NCI-H2081 (cell line): Measurements from ENCODE around the gene MRO.
A peak's percentile ranks its signal among the peaks of the same experiment; 100 is the strongest.
"Not testable (repeated sequence)": the region's sequence is repeated elsewhere in the genome, so short reads cannot be mapped to it uniquely, and the experiment has no call there.

ENCODE experiments used
- DNase-seq, 2 experiments: peaks; one replicate each; lab custom pipeline; 2025; lab: John Stamatoyannopoulos, UW

The MRO gene

DNA sequence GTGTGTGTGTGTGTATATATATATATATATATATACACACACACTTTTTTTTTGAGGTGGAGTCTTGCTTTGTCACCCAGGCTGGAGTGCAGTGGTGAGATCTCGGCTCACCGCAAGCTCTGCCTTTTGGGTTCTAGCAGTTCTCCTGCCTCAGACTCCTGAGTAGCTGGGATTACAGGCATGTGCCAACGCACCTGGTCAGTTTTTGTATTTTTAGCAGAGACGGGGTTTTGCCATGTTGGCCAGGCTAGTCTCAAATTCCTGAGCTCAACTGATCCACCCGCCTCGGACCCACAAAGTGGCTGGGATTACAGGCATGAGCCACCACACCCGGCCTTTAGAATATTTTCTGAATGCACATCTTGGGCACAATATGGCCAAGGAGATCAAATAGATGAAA lies 13.7 kb upstream of the MRO start:
- not testable (repeated sequence) for DNase-seq

DNA sequence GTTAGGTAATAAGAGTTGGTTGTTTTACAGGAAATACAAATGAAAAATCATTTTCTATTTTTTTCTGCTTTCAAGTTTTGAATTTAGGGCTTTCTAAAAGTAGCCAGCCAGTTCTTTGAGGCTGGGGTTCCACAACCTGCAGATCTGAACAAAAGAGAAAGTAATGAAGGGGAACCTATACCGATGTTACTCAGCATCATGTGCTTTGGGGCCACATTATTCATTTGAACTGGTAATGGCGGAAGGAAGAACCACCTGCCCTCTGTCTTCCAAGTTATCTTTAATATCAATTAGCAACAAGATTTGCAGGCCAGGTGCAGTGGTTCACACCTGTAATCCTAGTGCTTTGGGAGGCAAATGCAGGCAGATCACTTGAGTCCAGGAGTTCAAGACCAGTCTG lies 12.9 kb upstream of the MRO start:
- no peak for DNase-seq

GRCh38 chr18:50830544-50830943 lies 10.7 kb upstream of the MRO start:
- DNase-seq: no peak

- no peak for DNase-seq
These were observed 9.8 kb upstream of the MRO start for GRCh38 chr18:50829644-50830043.

- no peak for DNase-seq
These were observed 6.2 kb upstream of the MRO start for GRCh38 chr18:50826027-50826426.

DNA sequence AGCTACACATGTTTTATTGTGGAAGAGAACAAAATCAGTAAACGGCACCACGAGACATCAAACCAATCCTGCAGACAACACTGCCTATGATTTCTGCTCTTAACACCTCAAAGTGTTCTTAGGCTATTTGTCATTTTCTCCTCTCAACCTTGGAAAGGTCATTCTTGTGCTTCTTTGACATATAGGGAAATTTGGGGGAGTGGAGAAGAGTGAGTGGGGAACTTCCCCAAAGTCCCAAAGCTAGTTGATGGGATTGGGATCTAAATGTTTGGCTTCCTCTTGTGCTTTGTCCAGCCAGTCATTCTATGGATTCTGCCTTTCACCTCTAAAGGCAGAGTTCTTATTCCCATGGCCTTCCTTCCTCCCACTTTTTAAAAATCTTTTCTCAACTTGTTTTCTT lies 5.8 kb upstream of the MRO start:
- no peak for DNase-seq

DNA sequence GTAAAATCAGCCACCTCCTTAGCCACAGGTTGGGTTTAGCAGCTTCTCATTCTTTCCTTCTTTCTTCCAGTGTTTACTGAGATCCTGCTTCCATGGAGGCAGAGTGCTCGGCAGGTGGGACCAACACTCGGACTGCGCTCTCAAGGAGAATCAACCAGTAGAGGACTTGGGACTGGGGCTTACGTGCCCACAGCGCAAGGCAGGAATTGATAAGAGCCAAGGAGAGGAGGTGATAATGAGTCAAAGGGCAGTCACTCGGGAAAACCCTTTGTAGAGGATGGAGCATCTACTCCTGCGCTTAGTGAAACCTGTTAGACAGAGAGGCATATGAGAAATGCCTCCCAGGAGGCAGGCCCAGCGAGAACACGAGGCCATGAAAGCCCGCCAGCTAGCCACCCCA lies 2.9 kb upstream of the MRO start:
- no peak for DNase-seq

DNA sequence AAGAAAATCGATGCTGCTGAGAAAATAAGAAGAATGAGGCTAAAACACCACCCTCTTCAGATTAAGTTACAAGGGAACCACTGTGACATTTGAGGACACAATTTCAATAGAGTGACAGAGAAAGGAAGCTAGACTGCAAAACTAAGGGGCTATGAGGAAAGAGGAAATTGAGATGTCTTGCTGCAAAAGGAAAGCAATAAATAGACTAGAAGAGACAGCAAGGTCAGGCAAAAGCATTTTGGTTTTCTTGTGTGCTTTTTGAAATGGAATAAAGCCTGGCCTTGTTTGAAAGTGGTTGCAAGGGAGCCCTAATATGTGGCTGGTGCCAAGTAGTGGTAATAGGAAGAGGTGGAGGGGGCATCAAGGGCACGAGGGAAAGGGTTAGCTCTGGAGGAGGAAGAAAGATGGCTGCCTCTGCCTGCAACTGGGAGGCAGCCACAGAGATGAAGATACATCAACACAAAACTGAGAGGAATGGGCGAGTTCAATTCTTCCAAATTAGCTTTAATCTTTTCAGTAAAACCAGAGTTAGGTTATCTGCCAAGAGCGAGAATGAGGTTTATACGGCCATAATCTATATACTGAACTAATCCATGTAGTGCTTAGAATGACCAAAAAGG lies 1.2 kb upstream of the MRO start:
- DNase-seq: no peak

DNA sequence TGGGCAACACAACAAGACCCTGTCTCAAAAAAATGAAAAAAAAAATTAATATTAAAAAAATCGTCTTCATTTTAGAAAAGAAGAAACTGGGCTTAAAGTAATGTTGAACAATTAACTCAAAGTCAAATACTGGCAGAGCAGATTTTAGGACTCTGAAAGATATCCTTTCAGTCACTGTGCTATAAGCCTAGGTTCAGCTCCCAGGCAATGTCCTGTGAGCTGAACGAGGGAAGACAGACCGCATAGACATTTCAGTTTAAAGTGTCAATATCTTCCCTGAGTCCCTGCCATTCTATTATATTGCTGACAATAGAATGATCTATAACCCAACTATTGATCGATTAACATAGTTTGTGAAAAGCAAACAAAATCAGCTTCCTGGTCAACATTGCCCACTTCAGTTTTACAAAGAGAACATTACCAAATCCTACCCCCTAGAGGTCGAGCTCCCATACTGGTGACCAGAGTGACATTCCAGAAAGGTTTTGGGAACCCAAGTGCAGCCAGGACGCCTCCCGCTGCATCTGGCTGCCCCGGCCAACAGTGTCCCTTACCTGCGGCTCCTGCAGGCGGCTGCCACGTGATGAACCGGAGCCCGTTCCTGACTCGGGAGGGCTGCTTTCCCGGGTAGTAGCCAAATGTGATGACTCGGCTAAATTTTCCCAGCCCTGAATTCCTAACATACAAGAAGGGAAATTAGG lies 639 bp downstream of the MRO start:
- peak; percentile 2 to 12 for DNase-seq

DNA sequence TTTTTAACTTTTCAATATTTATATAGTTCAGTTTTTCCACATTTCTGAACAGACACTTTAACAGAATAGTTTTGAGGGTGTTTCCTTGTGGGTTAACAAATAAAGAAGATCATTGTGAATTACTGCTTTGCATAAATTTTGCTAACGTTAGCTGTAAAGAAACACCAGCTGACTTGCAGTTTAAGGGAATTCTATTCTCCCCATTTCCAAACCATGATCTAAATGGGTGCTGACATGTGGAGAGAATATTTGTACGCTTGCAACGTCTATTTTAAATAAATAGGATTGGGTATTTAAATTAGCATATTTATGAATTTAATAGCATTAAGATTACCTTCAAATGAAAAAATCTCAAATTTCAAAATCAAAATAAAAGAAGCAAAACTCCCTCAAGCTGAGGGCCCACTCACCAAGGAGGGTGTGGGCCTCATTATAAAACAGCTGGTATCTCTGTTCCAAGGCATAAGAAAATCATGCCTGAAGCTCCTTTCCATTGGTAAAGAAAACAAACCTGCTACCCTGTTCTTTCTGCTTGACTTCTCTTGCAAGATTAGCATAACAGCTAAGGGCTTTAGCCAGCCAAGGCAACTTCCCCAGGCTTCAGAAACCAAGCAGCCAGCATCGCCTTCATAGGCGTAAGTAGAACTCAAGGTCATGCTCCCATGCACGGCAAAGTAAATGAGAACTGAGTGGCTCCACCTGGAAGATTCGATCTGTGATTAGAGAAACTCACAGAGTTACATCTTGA lies 3.2 kb downstream of the MRO start:
- DNase-seq: no peak

DNA sequence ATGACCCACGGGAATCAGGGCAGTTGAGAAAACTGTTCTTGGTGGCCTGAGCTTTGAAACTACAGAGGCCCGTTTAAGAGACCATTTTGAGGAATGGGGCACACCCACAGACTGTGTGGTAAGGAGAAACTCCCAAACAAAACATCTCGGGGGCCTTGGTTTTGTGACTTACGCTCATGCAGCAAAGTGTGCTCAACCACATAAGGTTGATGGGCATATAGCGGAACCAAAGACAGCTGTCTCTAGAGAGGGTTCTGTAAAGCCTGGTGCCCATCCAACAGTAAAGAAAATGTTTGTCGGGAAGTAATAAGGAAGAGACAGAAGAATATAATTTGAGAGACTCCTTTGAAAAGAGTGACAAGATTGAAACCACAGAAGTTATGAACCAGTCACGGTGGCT lies 5.4 kb downstream of the MRO start:
- no peak for DNase-seq

GRCh38 chr18:50813353-50813752 lies 6.5 kb downstream of the MRO start:
- no peak for DNase-seq

DNA sequence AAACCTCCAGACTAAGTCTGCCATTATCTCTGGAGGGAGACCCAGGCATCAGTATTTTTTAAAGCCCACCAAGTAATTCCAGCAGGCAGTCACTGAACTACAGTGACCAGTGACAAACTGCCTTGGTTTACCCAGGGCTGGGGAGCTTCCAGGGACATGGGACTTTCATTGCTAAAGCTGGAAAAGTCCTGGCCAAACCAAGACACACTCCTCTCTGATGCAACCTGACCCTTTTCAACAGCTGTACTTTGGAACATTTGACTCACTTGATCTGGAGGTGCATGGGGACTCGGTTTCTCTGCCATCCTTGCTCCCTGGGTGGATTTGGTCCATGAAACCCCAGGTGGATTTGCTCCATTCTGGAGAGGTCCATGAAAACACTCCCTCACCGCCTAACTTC lies 7.0 kb downstream of the MRO start:
- no peak for DNase-seq

DNA sequence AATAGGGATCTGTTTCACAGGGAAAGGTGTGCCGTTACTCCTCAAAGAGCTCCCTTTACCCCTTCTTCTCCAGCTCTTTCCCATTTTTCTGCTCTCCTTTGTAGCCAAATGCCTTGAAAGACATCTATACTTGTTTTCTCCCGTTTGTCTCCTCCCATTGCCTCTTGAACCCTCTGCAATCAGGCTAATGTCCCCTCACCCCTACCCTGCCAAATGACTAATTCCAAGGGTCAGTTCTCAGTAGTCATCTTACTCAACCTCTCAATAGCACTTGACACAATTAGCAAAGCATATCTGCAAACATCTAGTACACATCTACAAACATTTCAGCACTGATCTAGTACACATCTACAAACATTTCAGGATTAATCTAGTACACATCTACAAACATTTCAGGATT lies 12.6 kb downstream of the MRO start:
- DNase-seq: no peak

DNA sequence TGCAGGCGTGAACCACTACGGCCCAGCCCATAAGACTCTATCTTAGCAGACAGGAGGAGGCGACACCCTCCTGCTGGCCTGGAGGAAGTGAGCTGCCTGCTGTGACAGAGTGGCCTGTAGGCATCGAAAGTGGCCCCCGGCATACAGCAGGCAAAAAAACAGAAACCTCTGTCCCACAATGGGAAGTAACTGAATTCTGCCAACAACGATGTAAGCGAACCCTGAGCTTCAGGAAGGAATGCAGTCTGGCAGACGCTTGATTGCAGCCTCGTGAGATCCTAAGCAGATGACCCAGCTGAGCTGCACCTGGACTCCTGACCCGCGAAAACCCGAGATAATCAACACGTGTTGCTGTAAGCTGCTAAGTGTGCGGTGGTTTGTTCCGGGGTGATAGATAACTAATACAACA lies 13.6 kb downstream of the MRO start:
- no peak for DNase-seq

GRCh38 chr18:50805732-50806131 lies 14.1 kb downstream of the MRO start:
- no peak for DNase-seq

DNA sequence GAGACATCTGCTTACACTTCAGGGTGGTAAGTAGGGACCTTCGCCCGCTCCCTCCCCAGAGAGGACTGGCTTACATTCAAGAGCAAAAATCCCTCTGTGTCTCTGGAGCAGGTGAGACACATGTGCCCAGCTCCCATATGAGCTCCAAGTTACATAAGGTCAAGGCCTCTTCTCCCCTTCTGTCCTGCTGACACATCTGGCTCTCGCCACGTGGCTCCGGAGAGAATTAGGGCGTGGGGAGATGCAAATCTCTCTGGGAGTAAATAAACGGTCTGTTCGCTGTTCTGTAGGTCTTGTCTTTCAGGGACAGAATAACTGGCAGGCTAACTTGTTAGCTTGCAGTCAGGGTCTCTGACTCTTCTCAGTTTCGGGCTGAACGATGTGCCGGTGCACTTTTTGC lies 16.2 kb downstream of the MRO start:
- DNase-seq: no peak

DNA sequence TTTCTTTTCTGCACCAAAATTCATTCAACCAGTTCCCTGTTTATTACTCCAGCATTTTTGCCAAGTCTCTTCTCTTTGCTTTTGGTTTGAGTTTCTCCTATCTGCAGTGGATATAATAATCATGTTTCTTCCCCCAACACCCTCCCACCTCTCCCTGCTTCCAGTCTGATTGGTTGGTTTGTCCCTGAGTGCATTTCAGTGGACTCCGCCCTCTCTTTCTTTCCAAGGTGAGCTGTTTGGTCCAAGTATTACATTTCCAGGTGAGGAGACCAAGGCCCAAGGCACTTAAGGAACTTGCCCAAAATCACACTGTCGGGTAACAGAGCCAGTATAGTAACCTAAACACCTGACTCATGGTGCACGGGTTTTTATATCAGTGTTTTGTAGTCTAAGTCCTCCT lies 17.7 kb downstream of the MRO start:
- DNase-seq: no peak

DNA sequence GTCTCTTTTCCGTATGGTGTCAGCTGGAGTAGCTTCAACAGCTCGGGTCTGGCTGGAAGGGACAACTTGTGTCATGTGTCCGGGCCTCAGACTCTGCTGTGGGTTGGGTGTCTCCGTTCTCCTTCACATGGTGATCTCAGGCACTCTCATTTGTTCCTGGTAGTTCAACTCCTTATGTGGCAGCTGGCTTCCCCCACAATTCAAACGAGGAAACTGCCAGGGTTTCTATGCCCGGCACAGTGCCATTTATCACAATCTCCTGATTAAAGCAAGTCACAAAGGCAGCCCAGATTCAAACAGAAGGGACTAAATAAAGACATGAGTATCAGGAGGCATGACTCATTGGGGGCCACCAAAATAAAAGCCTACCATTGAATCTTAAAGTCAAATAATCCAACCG lies 22.7 kb downstream of the MRO start:
- DNase-seq: no peak

- no peak for DNase-seq
These were observed 23.3 kb downstream of the MRO start for GRCh38 chr18:50796495-50796894.

- no peak for DNase-seq
These were observed 25.9 kb downstream of the MRO start for GRCh38 chr18:50793641-50794565.

DNA sequence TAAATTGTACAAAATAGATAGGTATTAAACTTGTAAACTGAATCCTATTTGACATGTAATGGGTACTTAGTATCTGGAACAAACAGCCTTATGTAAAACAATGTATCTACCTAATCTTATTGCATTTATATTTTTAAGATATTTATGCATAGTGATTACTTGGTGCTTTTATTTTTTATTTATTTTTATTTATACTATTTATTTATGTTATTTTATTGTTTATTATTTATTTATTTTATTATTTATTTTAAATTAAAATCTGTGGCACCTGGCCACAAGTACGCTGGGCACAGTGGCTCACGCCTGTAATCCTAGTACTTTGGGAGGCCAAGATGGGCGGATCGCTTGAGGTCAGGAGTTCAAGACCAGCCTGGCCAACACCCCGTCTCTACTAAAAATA lies 26.9 kb downstream of the MRO start:
- DNase-seq: no peak
